Keratinocyte (primary cell): ENCODE data around the gene PRG3. TPM values are rescaled to one million over a fixed set of nuclear protein-coding genes. Genes with fewer than 3 reads are reported as not detected.
A peak's percentile ranks its signal among the peaks of the same experiment; 100 is the strongest.

Source experiments
- DNase-seq: peaks from one replicate; pipeline ENCODE4 v3.0.0-alpha.2; 2011; ENCODE audit warnings: low read depth, missing footprints, low spot score
- FAIRE-seq: peaks from 2 replicates; lab custom pipeline; 2011; peaks lifted over from hg19 to GRCh38; lab: Jason Lieb, UNC
- H2AFZ ChIP-seq: 2 replicates; pipeline ENCODE4 v1.6.0; 2012; ENCODE audit warnings: low read length, control low read depth, inconsistent platforms; ENCODE audit not compliant: control insufficient read depth
- H3K27ac ChIP-seq: 2 replicates; pipeline ENCODE4 v1.5.1; 2011; ENCODE audit warnings: low read length; ENCODE audit not compliant: control insufficient read depth, insufficient read depth
- H3K27me3 ChIP-seq: 3 replicates; pipeline ENCODE4 v1.6.0; 2011; ENCODE audit warnings: low read length; ENCODE audit not compliant: control insufficient read depth, insufficient read depth; ENCODE audit errors: extremely low read depth
- H3K36me3 ChIP-seq, 2 experiments: 2 replicates in 1 of 2; 3 replicates in 1 of 2; pipeline ENCODE4 v1.5.1; 2011; ENCODE audit warnings: low read length in 2 of 2, mild to moderate bottlenecking in 1 of 2; ENCODE audit not compliant: control insufficient read depth in 2 of 2, insufficient read depth in 2 of 2; ENCODE audit errors: extremely low read depth in 1 of 2
- H3K4me1 ChIP-seq: 3 replicates; pipeline ENCODE4 v1.5.1; 2011; ENCODE audit warnings: low read length; ENCODE audit not compliant: control insufficient read depth, insufficient read depth; ENCODE audit errors: extremely low read depth
- H3K4me2 ChIP-seq: 3 replicates; pipeline ENCODE4 v1.6.0; 2011; ENCODE audit warnings: low read depth, low read length; ENCODE audit not compliant: control insufficient read depth, insufficient read depth; ENCODE audit errors: extremely low read depth
- H3K4me3 ChIP-seq, 3 experiments: fragments of 200-600 bp in 1 of 3; sonication (generic) in 1 of 3; 2 replicates in 2 of 3; 3 replicates in 1 of 3; pipeline ENCODE4 v1.5.1; 2011 to 2016; ENCODE audit warnings: low read length in 3 of 3, mild to moderate bottlenecking in 3 of 3, control low read depth in 2 of 3, inconsistent platforms in 1 of 3, low read depth in 1 of 3, mixed read lengths in 1 of 3, mixed run types in 1 of 3, moderate library complexity in 1 of 3; ENCODE audit not compliant: control insufficient read depth in 2 of 3, insufficient read depth in 2 of 3; ENCODE audit errors: extremely low read depth in 1 of 3
- H3K79me2 ChIP-seq: 2 replicates; pipeline ENCODE4 v1.6.0; 2012; ENCODE audit warnings: low read length; ENCODE audit not compliant: control insufficient read depth, insufficient read depth
- H3K9ac ChIP-seq: 3 replicates; pipeline ENCODE4 v1.6.0; 2011; ENCODE audit warnings: low read length; ENCODE audit not compliant: control insufficient read depth, insufficient read depth; ENCODE audit errors: extremely low read depth
- H3K9me1 ChIP-seq: 3 replicates; pipeline ENCODE4 v1.6.0; 2011; ENCODE audit warnings: low read length; ENCODE audit not compliant: control insufficient read depth, insufficient read depth; ENCODE audit errors: extremely low read depth
- H3K9me3 ChIP-seq: 2 replicates; pipeline ENCODE4 v1.5.1; 2012; ENCODE audit warnings: low read depth, low read length; ENCODE audit not compliant: control insufficient read depth
- H4K20me1 ChIP-seq: 3 replicates; pipeline ENCODE4 v1.6.0; 2011; ENCODE audit warnings: low read length; ENCODE audit not compliant: control insufficient read depth, insufficient read depth; ENCODE audit errors: extremely low read depth
- CTCF ChIP-seq, 3 experiments: IDR thresholded peaks in 1 of 3; conservative IDR thresholded peaks in 1 of 3; optimal IDR thresholded peaks in 1 of 3; 2 replicates in 2 of 3; 3 replicates in 1 of 3; pipeline versions ENCODE3 to v1.5.1; 2011; ENCODE audit warnings: low read length in 3 of 3, mild to moderate bottlenecking in 3 of 3, moderate library complexity in 2 of 3, control low read depth in 1 of 3, inconsistent platforms in 1 of 3; ENCODE audit not compliant: insufficient read depth in 2 of 3; ENCODE audit errors: extremely low read depth in 1 of 3
- EZH2 ChIP-seq: IDR thresholded peaks from one replicate; pipeline ENCODE4 v1.6.1; 2012; ENCODE audit warnings: inconsistent platforms, mild to moderate bottlenecking, low read length, moderate library complexity
- dilution Hi-C: fragments of 300-500 bp; cut with MboI; formaldehyde crosslinking; loops from one replicate; pipeline ENCODE4 v1.7.0; 2020; ENCODE audit warnings: low sequenced_read_pairs; ENCODE audit not compliant: extremely low pct_ligation_motif_present
- polyA plus RNA-seq, 5 experiments: library from polyadenylated mRNA; depleted of rRNA in 3 of 5; stranded (reverse) in 3 of 5; stranded (forward) in 1 of 5; unstranded in 1 of 5; fragments of >200 nt; gene quantifications; 1 replicate in 1 of 5; 2 replicates in 3 of 5; 3 replicates in 1 of 5; pipeline versions ENCODE4 v1.2.1 to v1.2.3, GENCODE V29; 2011 to 2012; ENCODE audit warnings: missing spikeins in 2 of 5, low read depth in 1 of 5, low replicate concordance in 1 of 5

Gene PRG3
- polyA plus RNA-seq, 1 donor (not counting 4 experiments of a cell fraction or from before 2014, with no cell fraction given) = not detected

DNA sequence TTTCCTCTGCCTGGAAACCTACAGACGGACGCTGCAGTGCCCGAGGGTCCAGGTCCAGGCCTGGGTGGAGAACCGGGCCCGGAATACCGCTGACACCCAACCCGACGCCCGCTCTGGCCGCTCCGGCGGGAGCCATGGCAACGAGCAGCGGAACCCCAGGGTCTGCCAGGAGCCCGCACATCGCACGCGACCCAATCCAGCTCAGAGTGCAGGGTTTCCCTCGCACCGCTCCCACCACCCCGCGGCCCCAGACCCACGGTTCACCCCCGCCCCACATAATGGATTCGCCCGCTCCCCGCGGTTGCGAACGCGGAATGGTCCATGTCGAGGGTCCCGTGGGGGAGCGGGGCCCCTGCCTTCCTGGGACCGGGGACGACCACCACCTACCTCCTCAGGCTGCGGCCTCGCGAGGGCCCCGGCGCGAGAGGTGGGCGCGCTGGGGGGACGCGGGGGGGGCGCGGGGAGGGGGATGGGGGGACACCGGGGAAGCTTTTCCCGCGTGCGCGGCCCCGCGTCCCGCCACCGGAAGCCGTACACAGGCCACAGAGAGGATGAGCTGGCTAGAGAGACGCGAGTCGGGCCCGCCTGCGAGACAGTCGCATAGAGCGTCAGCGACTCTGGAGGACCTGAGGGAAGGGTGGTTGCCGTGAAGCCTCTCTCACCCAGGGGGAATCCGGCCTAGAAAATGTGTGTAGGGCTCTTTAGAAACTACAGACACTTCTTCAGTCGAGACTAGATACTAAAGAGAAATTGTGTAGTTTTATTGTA is 45.4 kb downstream of the PRG3 start, which contains the start of gene SSRP1:
TSS of gene SSRP1 (minus strand) at position 550 of the 768 bp plus-strand sequence. CDS start 771 bp downstream, outside the sequence.
- TF ChIP-seq EZH2 = no peak
- TF ChIP-seq CTCF (optimal IDR thresholded peaks at IDR 0.05 in 1 of 3, IDR thresholded peaks at IDR 0.05 in 1 of 3, conservative IDR thresholded peaks at IDR 0.05 in 1 of 3; ENCODE audit: extremely low read depth in 1 of 3, insufficient read depth in 2 of 3, low read length in 3 of 3) = peak in 1 of 3 experiments; percentile 41
- no peaks in the 10 kb centered on the region for H3K9me1 ChIP-seq
- H3K79me2 ChIP-seq = peaks cover 37% of the 10 kb centered on the region
- peaks cover 3% of the 10 kb centered on the region for H3K27me3 ChIP-seq
- H3K4me1 ChIP-seq = peaks cover 15% of the 10 kb centered on the region
- peak within 1 kb of the TSS; percentile 72 for H3K27ac ChIP-seq
- H3K36me3 ChIP-seq = peaks cover 26 to 32% of the 10 kb centered on the region in 2 experiments
- no peaks in the 10 kb centered on the region for H4K20me1 ChIP-seq
- H3K9ac ChIP-seq = peak within 1 kb of the TSS; percentile 85
- DNase-seq = no peak
- dilution Hi-C loops = no loop called here
- no peaks in the 10 kb centered on the region for H3K9me3 ChIP-seq
- H3K4me2 ChIP-seq = peak within 1 kb of the TSS; percentile 99
- peak; percentile 78 for FAIRE-seq
- peak within 1 kb of the TSS; percentile 81 to 91 (median 82) for H3K4me3 ChIP-seq
- peak within 1 kb of the TSS; percentile 88 for H2AFZ ChIP-seq

GRCh38 chr11:57335023-57335342 is 46.0 kb downstream of the PRG3 start:
- peaks cover 15% of the 10 kb centered on the region for H3K4me1 ChIP-seq
- peak overlapping the region; percentile 73 for H2AFZ ChIP-seq
- FAIRE-seq (no peak), DNase-seq (no peak)
- peaks cover 37% of the 10 kb centered on the region for H3K79me2 ChIP-seq
- no peaks in the 10 kb centered on the region for H4K20me1 ChIP-seq
- peak overlapping the region; percentile 67 for H3K27ac ChIP-seq
- no peaks in the 10 kb centered on the region for H3K9me3 ChIP-seq
- peaks cover 30 to 37% of the 10 kb centered on the region in 2 experiments for H3K36me3 ChIP-seq
- TF ChIP-seq CTCF (optimal IDR thresholded peaks at IDR 0.05 in 1 of 3, IDR thresholded peaks at IDR 0.05 in 1 of 3, conservative IDR thresholded peaks at IDR 0.05 in 1 of 3; ENCODE audit: extremely low read depth in 1 of 3, insufficient read depth in 2 of 3, low read length in 3 of 3) (no peak), EZH2 (no peak)
- peak overlapping the region; percentile 85 for H3K9ac ChIP-seq
- H3K4me3 ChIP-seq = peak overlapping the region; percentile 81 to 91 (median 82)
- peak overlapping the region; percentile 99 for H3K4me2 ChIP-seq
- peaks cover 3% of the 10 kb centered on the region for H3K27me3 ChIP-seq
- dilution Hi-C loops = no loop called here
- H3K9me1 ChIP-seq = no peaks in the 10 kb centered on the region
